Measurements from ENCODE around the gene NDUFS6. TPM values are rescaled to one million over a fixed set of nuclear protein-coding genes. Genes with fewer than 3 reads are reported as not detected.

The NDUFS6 gene
- total and polyA plus RNA-seq, 11 donors: 55.9 to 311 (median 95.9) TPM

DNA sequence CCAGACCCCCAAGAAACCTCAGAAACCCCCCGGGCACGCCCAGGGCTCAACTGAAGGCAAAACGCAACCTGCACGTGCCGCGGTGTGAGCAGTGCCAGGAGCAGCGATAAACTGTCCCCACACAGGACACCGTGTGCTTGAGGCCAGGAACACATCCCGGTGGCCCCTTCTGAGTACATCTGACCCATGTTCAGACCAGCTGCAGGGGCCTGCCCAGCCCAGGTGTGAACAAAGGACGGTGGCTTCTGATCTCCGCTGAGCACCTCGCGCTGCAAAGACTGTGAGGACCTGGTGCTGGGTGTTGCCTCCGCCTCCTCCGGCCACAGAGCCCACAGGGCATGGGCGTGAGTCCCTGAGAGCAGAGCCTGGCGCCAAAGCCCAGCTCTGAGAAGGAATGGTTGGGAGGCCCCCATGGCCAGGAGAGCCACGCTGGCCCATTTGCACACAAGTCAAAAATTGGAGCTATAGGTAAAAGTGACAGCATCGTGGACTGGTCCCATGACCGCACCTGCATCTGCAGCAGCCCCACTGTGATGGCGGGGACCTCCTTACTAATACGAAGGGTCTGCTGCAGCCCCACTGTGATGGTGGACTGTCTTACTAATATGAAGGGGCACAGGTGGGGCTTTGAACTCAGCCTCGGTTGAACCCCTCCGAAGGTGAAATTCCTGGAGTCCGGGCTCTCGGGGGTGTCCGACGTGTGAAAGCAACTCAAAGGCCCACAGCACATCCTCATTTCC, 31.5 kb downstream of the NDUFS6 start:
- WGBS, 4 donors: 68 to 78% (median 76%) methylated on average over 28 of the region's 28 CpGs
- intact Hi-C loops (cut with DNase I): no loop called here
- no peaks in the 10 kb centered on the region for H3K9me3 ChIP-seq
- peaks cover 0 to 33% (median 0%) of the 10 kb centered on the region in 12 donors for H3K4me1 ChIP-seq
- TF ChIP-seq, protein P1, sequence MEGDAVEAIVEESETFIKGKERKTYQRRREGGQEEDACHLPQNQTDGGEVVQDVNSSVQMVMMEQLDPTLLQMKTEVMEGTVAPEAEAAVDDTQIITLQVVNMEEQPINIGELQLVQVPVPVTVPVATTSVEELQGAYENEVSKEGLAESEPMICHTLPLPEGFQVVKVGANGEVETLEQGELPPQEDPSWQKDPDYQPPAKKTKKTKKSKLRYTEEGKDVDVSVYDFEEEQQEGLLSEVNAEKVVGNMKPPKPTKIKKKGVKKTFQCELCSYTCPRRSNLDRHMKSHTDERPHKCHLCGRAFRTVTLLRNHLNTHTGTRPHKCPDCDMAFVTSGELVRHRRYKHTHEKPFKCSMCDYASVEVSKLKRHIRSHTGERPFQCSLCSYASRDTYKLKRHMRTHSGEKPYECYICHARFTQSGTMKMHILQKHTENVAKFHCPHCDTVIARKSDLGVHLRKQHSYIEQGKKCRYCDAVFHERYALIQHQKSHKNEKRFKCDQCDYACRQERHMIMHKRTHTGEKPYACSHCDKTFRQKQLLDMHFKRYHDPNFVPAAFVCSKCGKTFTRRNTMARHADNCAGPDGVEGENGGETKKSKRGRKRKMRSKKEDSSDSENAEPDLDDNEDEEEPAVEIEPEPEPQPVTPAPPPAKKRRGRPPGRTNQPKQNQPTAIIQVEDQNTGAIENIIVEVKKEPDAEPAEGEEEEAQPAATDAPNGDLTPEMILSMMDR (IDR thresholded peaks at IDR 0.05): no peak
- no peak for TF ChIP-seq POLR2A (IDR thresholded peaks at IDR 0.05)
- DNase-seq (peak in 2 of 5 donors; percentile 25 to 51), ATAC-seq (peak; percentile 57 to 83 (median 70))
- H3K4me3 ChIP-seq: no peak overlapping the region
- H3K27me3 ChIP-seq: peaks cover 0 to 4% (median 0%) of the 10 kb centered on the region in 9 donors
- H3K36me3 ChIP-seq: peaks cover 0 to 10% (median 0%) of the 10 kb centered on the region in 9 donors
- H3K27ac ChIP-seq: peak overlapping the region in 1 of 12 donors; percentile 36

DNA sequence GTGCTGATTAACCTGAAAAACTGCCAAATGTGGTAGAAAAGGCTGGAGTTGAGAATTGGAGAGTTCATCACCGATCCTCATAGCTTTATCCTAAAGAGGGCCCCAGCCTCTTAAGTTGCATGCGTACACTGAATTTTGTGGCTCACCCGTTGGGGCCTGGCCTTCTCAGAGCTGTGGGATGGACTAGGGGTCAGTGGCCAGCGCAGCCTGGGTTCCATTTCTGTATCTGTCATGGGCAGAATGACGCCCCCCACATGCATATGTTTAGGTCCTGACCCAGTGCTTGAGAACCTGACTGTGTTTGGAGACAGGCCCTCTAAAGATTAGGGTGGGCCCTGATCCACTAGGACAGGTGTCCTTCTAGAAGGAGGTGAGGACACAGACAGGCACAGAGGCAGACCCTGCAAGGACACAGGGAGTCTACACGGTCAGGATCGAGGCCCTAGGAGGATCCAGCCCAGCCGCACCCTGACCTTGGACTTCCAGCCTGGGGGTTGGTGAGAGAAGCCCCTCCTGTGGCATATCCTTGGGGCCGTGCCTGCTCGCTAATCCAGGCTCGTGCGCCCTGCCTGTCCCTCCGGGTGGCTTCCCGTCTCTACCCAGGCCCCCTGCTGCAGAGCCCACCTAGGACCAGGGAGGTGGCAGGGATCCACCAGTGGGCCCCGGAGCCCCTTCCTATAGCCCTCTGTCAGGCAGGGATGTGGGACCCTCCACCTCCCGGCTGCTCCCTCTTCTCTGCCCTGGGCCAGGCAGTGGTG, 32.2 kb downstream of the NDUFS6 start:
- Histone ChIP-seq H3K27me3 (peaks cover 0 to 7% (median 0%) of the 10 kb centered on the region in 9 donors), H3K27ac (no peak overlapping the region), H3K4me3 (no peak overlapping the region), H3K4me1 (peaks cover 0 to 33% (median 0%) of the 10 kb centered on the region in 12 donors), H3K36me3 (peaks cover 0 to 10% (median 0%) of the 10 kb centered on the region in 9 donors), H3K9me3 (no peaks in the 10 kb centered on the region)
- 81 to 90% (median 86%) methylated on average over 11 to 16 of the region's 16 CpGs for WGBS, 4 donors
- ATAC-seq (no peak), DNase-seq (peak in 1 of 5 donors; percentile 51)
- TF ChIP-seq, protein P1 (IDR thresholded peaks at IDR 0.05): no peak
- TF ChIP-seq POLR2A (IDR thresholded peaks at IDR 0.05): no peak
- intact Hi-C loops (cut with DNase I): no loop called here

- Histone ChIP-seq H3K9me3 (no peaks in the 10 kb centered on the region), H3K27ac (no peak overlapping the region), H3K27me3 (peaks cover 0 to 7% (median 0%) of the 10 kb centered on the region in 9 donors), H3K4me3 (no peak overlapping the region), H3K4me1 (peaks cover 0 to 33% (median 0%) of the 10 kb centered on the region in 12 donors), H3K36me3 (peaks cover 0 to 10% (median 0%) of the 10 kb centered on the region in 9 donors)
- TF ChIP-seq, protein P1 (IDR thresholded peaks at IDR 0.05): no peak
- no peak for TF ChIP-seq POLR2A (IDR thresholded peaks at IDR 0.05)
- intact Hi-C loops (cut with DNase I): no loop called here
- DNase-seq: peak in 2 of 5 donors; percentile 28 to 57
- 60 to 76% (median 66%) methylated on average over 22 of the region's 22 CpGs for WGBS, 4 donors
- ATAC-seq: peak in 2 of 4 donors; percentile 16 to 20
These were observed 32.9 kb downstream of the NDUFS6 start for GRCh38 chr5:1834022-1834551.

All from heart left ventricle (tissue), 16 donors.